Ovary (tissue), 9 donors: ENCODE data around the gene RUSC1. TPM values are rescaled to one million over a fixed set of nuclear protein-coding genes. Genes with fewer than 3 reads are reported as not detected.
A peak's percentile ranks its signal among the peaks of the same experiment; 100 is the strongest.

Source experiments
- DNase-seq, 5 donors: peaks; one replicate each; pipeline ENCODE4 v3.0.0-alpha.2; 2019 to 2020
- H3K27ac ChIP-seq, 2 donors: fragments of 200-600 bp; one replicate each; pipeline versions ENCODE4 v1.5.1 to v1.8.0; 2019 to 2022
- H3K27me3 ChIP-seq: fragments of 200-600 bp; one replicate; pipeline ENCODE4 v1.8.0; 2022
- H3K36me3 ChIP-seq: fragments of 200-600 bp; sonication (generic); one replicate; pipeline ENCODE4 v1.5.1; 2019
- H3K4me1 ChIP-seq: one replicate; pipeline ENCODE4 v1.8.1; 2013; ENCODE audit warnings: mild to moderate bottlenecking, moderate library complexity; ENCODE audit not compliant: insufficient read depth
- H3K4me3 ChIP-seq: fragments of 200-600 bp; sonication (generic); one replicate; pipeline ENCODE4 v1.5.1; 2017
- H3K9me3 ChIP-seq, 2 donors: fragments of 200-600 bp in 1 of 2; sonication (generic) in 1 of 2; one replicate each; pipeline versions ENCODE4 v1.5.1 to v1.8.1; 2013 to 2019; ENCODE audit warnings: mild to moderate bottlenecking in 1 of 2, moderate library complexity in 1 of 2
- CTCF ChIP-seq, 3 donors: fragments of 450-650 bp in 2 of 3; fragments of 200-600 bp in 1 of 3; IDR thresholded peaks; one replicate each; pipeline versions ENCODE4 v1.5.1 to v1.8.0; 2016 to 2022; ENCODE audit warnings: antibody characterized with exemption in 3 of 3, mild to moderate bottlenecking in 1 of 3
- EP300 ChIP-seq: sonication (generic); formaldehyde crosslinking; IDR thresholded peaks from one replicate; pipeline ENCODE4 v1.6.1; 2017; ENCODE audit warnings: antibody characterized with exemption
- POLR2A ChIP-seq: fragments of 450-650 bp; IDR thresholded peaks from one replicate; pipeline ENCODE4 v1.6.1; 2017; ENCODE audit warnings: antibody characterized with exemption, mild to moderate bottlenecking, moderate library complexity
- WGBS, 3 donors: extraction: QIAGEN DNeasy Blood & Tissue Kit in 1 of 3; methylation state at CpG; one replicate each; pipeline versions ENCODE4 v1.1.5 to v1.1.7; 2013 to 2017; 5-methylcytosine and 5-hydroxymethylcytosine counted together
- intact Hi-C, 4 donors: fragments of 100-400 bp; cut with DNase I; formaldehyde crosslinking; loops; one replicate each; pipeline versions ENCODE4 v1.11.0 to v1.15.1; 2022 to 2023
- polyA plus RNA-seq, 2 donors: library from polyadenylated mRNA; stranded (reverse); fragments of 200-250 nt in 1 of 2; fragments of 350-450 nt in 1 of 2; fragmentation: Illumina TruSeq in 1 of 2; extraction: RNeasy Lipid Tissue Mini Kit (QIAGEN cat#74804) in 1 of 2; gene quantifications; one replicate each; pipeline ENCODE4 v1.2.3, GENCODE V29; 2013 to 2014
- total RNA-seq, 7 donors: library from RNA; depleted of rRNA in 2 of 7; stranded (reverse); fragments of >200 nt in 2 of 7; fragmentation: NEBNext Ultra II Directional in 3 of 7; extraction: Animal tissue kit (Norgen Biotek cat#: 25700) in 3 of 7; gene quantifications; one replicate each; pipeline versions ENCODE4 v1.1.0 to v1.2.4, GENCODE V29; 2016 to 2023
- donor health status: DM: no; HTN: no; CAD: no; lungs with moderate emphysema.
- donor health status: DM: no; HTN: no; CAD: no.
- donor health status: Bipolar disorder and iron deficiency.
- donor health status: DM: yes; HTN: yes; CAD: no.
- donor health status: DM: no; HTN: no; CAD: no.
- donor health status: DM: yes; HTN: yes; CAD: no.

The RUSC1 gene
- total and polyA plus RNA-seq, 9 donors: 13.5 to 55.6 (median 27.6) TPM

- Histone ChIP-seq H3K4me1 (peaks cover 5% of the 10 kb centered on the region), H3K4me3 (peak within 1 kb of the TSS; percentile 71), H3K9me3 (no peaks in the 10 kb centered on the region), H3K27me3 (no peaks in the 10 kb centered on the region), H3K36me3 (no peaks in the 10 kb centered on the region), H3K27ac (peak within 1 kb of the TSS in 1 of 2 donors; percentile 56)
- intact Hi-C loops: loop anchor here in 3 of 4 donors (5.0 kb wide), 1 partner anchor 45 kb away; the partner anchor contains the start of gene RUSC1 (in 3 of the 3)
- DNase-seq: peak; percentile 99 to 100 (median 99)
- WGBS, 3 donors: 0 to 1% (median 1%) methylated on average over 18 to 68 of the region's 68 CpGs
- no peak for TF ChIP-seq POLR2A
- peak; percentile 66 to 86 (median 67) for TF ChIP-seq CTCF (IDR thresholded peaks at IDR 0.05)
Observed at GRCh38 chr1:155277070-155277901, 43.4 kb upstream of the RUSC1 start, which contains the start of gene HCN3. HCN3 (plus strand) TSS chr1:155277463; CDS start chr1:155277591, 128 bp downstream.

- Histone ChIP-seq H3K4me1 (peaks cover 5% of the 10 kb centered on the region), H3K27ac (peak overlapping the region in 1 of 2 donors; percentile 56), H3K4me3 (peak overlapping the region; percentile 71), H3K9me3 (no peaks in the 10 kb centered on the region), H3K27me3 (no peaks in the 10 kb centered on the region), H3K36me3 (no peaks in the 10 kb centered on the region)
- TF ChIP-seq CTCF (IDR thresholded peaks at IDR 0.05): no peak
- TF ChIP-seq POLR2A: no peak
- no peak for TF ChIP-seq EP300
- intact Hi-C loops: loop anchor here in 3 of 4 donors (5.0 kb wide), 1 partner anchor 44 kb away; the partner anchor contains the start of gene RUSC1 (in 3 of the 3)
- 1 to 2% (median 1%) methylated on average over 21 to 29 of the region's 29 CpGs for WGBS, 3 donors
- peak; percentile 54 to 77 (median 71) for DNase-seq
Observed at GRCh38 chr1:155277902-155278688, 42.6 kb upstream of the RUSC1 start.

- Histone ChIP-seq H3K27ac (no peak overlapping the region), H3K27me3 (no peaks in the 10 kb centered on the region), H3K4me3 (no peak overlapping the region), H3K36me3 (no peaks in the 10 kb centered on the region), H3K9me3 (no peaks in the 10 kb centered on the region), H3K4me1 (peaks cover 5% of the 10 kb centered on the region)
- 43 to 55% (median 53%) methylated on average over 10 of the region's 10 CpGs for WGBS, 3 donors
- TF ChIP-seq POLR2A (no peak), EP300 (no peak), CTCF (IDR thresholded peaks at IDR 0.05) (no peak)
- no peak for DNase-seq
- intact Hi-C loops: loop anchor here in 3 of 4 donors (5.0 kb wide), 1 partner anchor 44 kb away; the partner anchor contains the start of gene RUSC1 (in 3 of the 3)
Observed at GRCh38 chr1:155278689-155279160, 42.0 kb upstream of the RUSC1 start.

- no peaks in the 10 kb centered on the region for H3K9me3 ChIP-seq
- no peak overlapping the region for H3K27ac ChIP-seq
- no peaks in the 10 kb centered on the region for H3K36me3 ChIP-seq
- H3K27me3 ChIP-seq: no peaks in the 10 kb centered on the region
- no peak overlapping the region for H3K4me3 ChIP-seq
- peaks cover 5% of the 10 kb centered on the region for H3K4me1 ChIP-seq
- DNase-seq: no peak
- TF ChIP-seq POLR2A (no peak), EP300 (no peak)
- intact Hi-C loops: loop anchor here in 3 of 4 donors (5.0 kb wide), 1 partner anchor 43 kb away; the partner anchor contains the start of gene RUSC1 (in 3 of the 3)
- 66 to 82% (median 78%) methylated on average over 2 of the region's 2 CpGs for WGBS, 3 donors
Observed at GRCh38 chr1:155279268-155279667, 41.4 kb upstream of the RUSC1 start.
